GM19467 (cell line): ENCODE results near the gene OLR1.
A peak's percentile ranks its signal among the peaks of the same experiment; 100 is the strongest.

ENCODE experiments used
- ATAC-seq: cut with Tn5 transposase; IDR thresholded peaks from one replicate; pipeline ENCODE4 v1.9.1; 2021; ENCODE audit warnings: mild to moderate bottlenecking, moderate library complexity; ENCODE audit not compliant: unreplicated experiment

The OLR1 gene

GRCh38 chr12:10154145-10154496 lies 17.8 kb downstream of the OLR1 start:
- no peak for ATAC-seq

GRCh38 chr12:10153271-10154144 lies 18.4 kb downstream of the OLR1 start:
- ATAC-seq, result no peak

GRCh38 chr12:10151621-10152020 lies 20.3 kb downstream of the OLR1 start:
- ATAC-seq, result no peak

GRCh38 chr12:10147714-10148403 lies 24.1 kb downstream of the OLR1 start:
- ATAC-seq, result peak; percentile 66

- ATAC-seq, result no peak
Observed at GRCh38 chr12:10142976-10143589, 28.8 kb downstream of the OLR1 start.

- no peak for ATAC-seq
Observed at GRCh38 chr12:10140001-10140400, 31.9 kb downstream of the OLR1 start.

- no peak for ATAC-seq
Observed at GRCh38 chr12:10136637-10137205, 35.2 kb downstream of the OLR1 start.

- ATAC-seq, result no peak
Observed at GRCh38 chr12:10135126-10135525, 36.8 kb downstream of the OLR1 start.

- no peak for ATAC-seq
Observed at GRCh38 chr12:10132850-10133370, 39.0 kb downstream of the OLR1 start.

- ATAC-seq, result no peak
Observed at GRCh38 chr12:10131111-10131690, 40.7 kb downstream of the OLR1 start.

- peak; percentile 79 for ATAC-seq
Observed at GRCh38 chr12:10130042-10130441, 41.9 kb downstream of the OLR1 start, which contains the start of gene CLEC7A. TSS of gene CLEC7A (minus strand) at chr12:10130199. CDS start at chr12:10130082, 117 bp downstream.

GRCh38 chr12:10128687-10129086 lies 43.2 kb downstream of the OLR1 start:
- ATAC-seq, result no peak

- ATAC-seq, result no peak
Observed at GRCh38 chr12:10126413-10126812, 45.5 kb downstream of the OLR1 start.

- ATAC-seq, result no peak
Observed at GRCh38 chr12:10122689-10123088, 49.2 kb downstream of the OLR1 start.

- ATAC-seq, result no peak
Observed at GRCh38 chr12:10121278-10121677, 50.7 kb downstream of the OLR1 start.

GRCh38 chr12:10119066-10119465 lies 52.9 kb downstream of the OLR1 start:
- no peak for ATAC-seq

- no peak for ATAC-seq
Observed at GRCh38 chr12:10115890-10116289, 56.0 kb downstream of the OLR1 start.

- no peak for ATAC-seq
Observed at GRCh38 chr12:10115311-10115710, 56.6 kb downstream of the OLR1 start.

GRCh38 chr12:10113920-10114319 lies 58.0 kb downstream of the OLR1 start:
- ATAC-seq, result no peak

- ATAC-seq, result no peak
Observed at GRCh38 chr12:10113075-10113474, 58.9 kb downstream of the OLR1 start.

GRCh38 chr12:10111451-10111850 lies 60.5 kb downstream of the OLR1 start:
- ATAC-seq, result no peak
